Activated T-helper 1 cell treated with anti-CD3 and anti-CD28 coated beads, Interleukin-2, amount 50 U/mL, for 16 hours (primary cell): ENCODE measurements around the gene BRINP3.

Experiments used
- DNase-seq, 2 donors: peaks; one replicate each; pipeline ENCODE4 v3.0.0-alpha.2; 2020; ENCODE audit warnings: low read depth in 1 of 2, low spot score in 1 of 2

BRINP3 gene

GRCh38 chr1:190193508-190194115, 284.1 kb downstream of the BRINP3 start:
- no peak for DNase-seq

- no peak for DNase-seq
Measured at GRCh38 chr1:190192627-190193026, 285.0 kb downstream of the BRINP3 start.

GRCh38 chr1:190183588-190183987, 294.1 kb downstream of the BRINP3 start:
- no peak for DNase-seq

- DNase-seq, result no peak
Measured at GRCh38 chr1:190179817-190180216, 297.8 kb downstream of the BRINP3 start.

GRCh38 chr1:190178827-190179226, 298.8 kb downstream of the BRINP3 start:
- no peak for DNase-seq

- DNase-seq, result no peak
Measured at GRCh38 chr1:190177555-190177954, 300.1 kb downstream of the BRINP3 start.

- DNase-seq, result no peak
Measured at GRCh38 chr1:190176776-190177175, 300.9 kb downstream of the BRINP3 start.

GRCh38 chr1:190175320-190175719, 302.3 kb downstream of the BRINP3 start:
- DNase-seq, result no peak

GRCh38 chr1:190172651-190173430, 304.8 kb downstream of the BRINP3 start:
- no peak for DNase-seq

GRCh38 chr1:190170321-190170720, 307.3 kb downstream of the BRINP3 start:
- no peak for DNase-seq

GRCh38 chr1:190169311-190170067, 308.2 kb downstream of the BRINP3 start:
- DNase-seq, result no peak

- DNase-seq, result no peak
Measured at GRCh38 chr1:190168893-190169280, 308.8 kb downstream of the BRINP3 start.

- no peak for DNase-seq
Measured at GRCh38 chr1:190168116-190168892, 309.4 kb downstream of the BRINP3 start.

- DNase-seq, result no peak
Measured at GRCh38 chr1:190159146-190159545, 318.5 kb downstream of the BRINP3 start.

- no peak for DNase-seq
Measured at GRCh38 chr1:190154744-190155143, 322.9 kb downstream of the BRINP3 start.

GRCh38 chr1:190147616-190148015, 330.0 kb downstream of the BRINP3 start:
- no peak for DNase-seq

GRCh38 chr1:190144650-190145049, 333.0 kb downstream of the BRINP3 start:
- no peak for DNase-seq

- DNase-seq, result no peak
Measured at GRCh38 chr1:190140644-190141043, 337.0 kb downstream of the BRINP3 start.

- no peak for DNase-seq
Measured at GRCh38 chr1:190138702-190139101, 339.0 kb downstream of the BRINP3 start.

GRCh38 chr1:190138266-190138665, 339.4 kb downstream of the BRINP3 start:
- no peak for DNase-seq

GRCh38 chr1:190129366-190129765, 348.3 kb downstream of the BRINP3 start:
- DNase-seq, result no peak
